ENCODE results near the gene SH2B2. TPM values are rescaled to one million over a fixed set of nuclear protein-coding genes. Genes with fewer than 3 reads are reported as not detected.

The SH2B2 gene
- total and polyA plus RNA-seq, 5 donors: 0.49 to 2.8 (median 0.84) TPM

DNA sequence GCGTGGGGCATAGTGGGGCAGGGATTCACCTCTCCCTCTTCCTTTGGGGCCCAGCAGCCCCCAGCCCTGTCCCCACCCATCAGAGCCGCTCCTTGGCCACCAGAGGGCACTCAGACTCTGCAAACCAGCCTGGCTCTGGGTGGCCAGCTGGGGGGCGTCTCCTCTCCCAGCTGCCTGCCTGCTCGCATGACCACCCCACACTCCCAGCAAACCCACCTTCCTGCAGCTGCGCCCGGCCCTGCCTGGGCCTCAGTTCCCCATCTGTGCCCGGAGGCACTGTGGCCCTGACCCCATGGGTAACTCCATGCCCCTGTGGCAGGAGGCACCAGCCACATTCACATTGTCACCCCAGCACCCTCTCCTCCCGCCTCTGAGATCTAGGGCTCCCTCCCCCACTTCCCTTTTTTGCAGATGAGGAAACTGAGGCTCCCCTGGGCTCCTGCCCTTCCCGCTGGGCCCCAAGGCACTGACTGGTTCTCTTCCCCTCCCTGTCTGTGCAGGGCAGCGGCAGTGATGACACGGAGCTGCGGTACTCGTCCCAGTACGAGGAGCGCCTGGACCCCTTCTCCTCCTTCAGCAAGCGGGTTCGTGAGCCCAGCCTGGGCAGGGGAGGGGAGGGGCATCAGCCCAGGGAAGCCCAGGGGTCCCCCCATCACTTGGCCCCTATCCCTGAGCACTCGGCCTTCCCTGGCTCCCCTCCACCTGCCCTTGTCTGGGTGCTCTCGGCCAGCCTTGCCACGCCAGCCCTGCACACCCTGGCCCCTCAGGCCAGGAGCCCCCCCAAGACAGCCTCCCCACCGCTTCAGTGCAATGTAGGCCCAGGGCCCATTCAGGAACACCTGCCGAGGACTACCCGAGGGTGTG is 6.9 kb upstream of the SH2B2 start:
- no peak overlapping the region for H3K27ac ChIP-seq (ENCODE audit: low read length)
- no peaks in the 10 kb centered on the region for H3K4me1 ChIP-seq (ENCODE audit: control insufficient read depth, insufficient read depth, low read length)
- H3K27me3 ChIP-seq (ENCODE audit: control insufficient read depth, insufficient read depth): no peaks in the 10 kb centered on the region
- ATAC-seq (peak; percentile 76 to 84), DNase-seq (peak; percentile 47 to 77 (median 76))
- intact Hi-C loops (cut with DNase I): loop anchor here in 3 of 4 donors (2.0 to 10.0 kb wide), 2 partner anchors 111 to 115 kb away; partner anchors contain the start of gene PRKRIP1 (in 1 of the 3)
- H3K4me3 ChIP-seq (ENCODE audit: low read length): no peak overlapping the region
- 58% methylated on average over 23 of the region's 23 CpGs for WGBS
- H3K9me3 ChIP-seq (ENCODE audit: control insufficient read depth, low read length): no peaks in the 10 kb centered on the region

DNA sequence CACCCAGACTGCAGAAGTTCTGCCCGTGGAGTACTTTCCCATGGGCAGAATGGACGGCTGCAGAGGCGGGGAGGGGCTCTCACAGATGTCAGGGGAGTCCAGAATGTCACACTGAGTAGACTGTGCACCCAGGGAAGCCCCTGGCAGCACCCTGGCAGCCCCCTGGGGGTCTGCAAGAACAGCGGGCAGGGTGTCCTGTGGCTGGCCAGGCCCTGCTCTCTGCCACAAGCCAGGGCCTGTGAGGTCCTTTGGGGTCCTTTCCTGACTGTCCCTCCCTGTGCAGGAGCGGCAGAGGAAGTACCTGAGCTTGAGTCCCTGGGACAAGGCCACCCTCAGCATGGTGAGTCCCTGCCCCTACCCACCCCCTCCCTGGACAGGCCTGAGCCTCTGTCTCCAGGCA is 6.1 kb upstream of the SH2B2 start:
- Histone ChIP-seq H3K27ac (ENCODE audit: low read length) (no peak overlapping the region), H3K4me3 (ENCODE audit: low read length) (no peak overlapping the region), H3K27me3 (ENCODE audit: control insufficient read depth, insufficient read depth) (no peaks in the 10 kb centered on the region), H3K4me1 (ENCODE audit: control insufficient read depth, insufficient read depth, low read length) (no peaks in the 10 kb centered on the region), H3K9me3 (ENCODE audit: control insufficient read depth, low read length) (no peaks in the 10 kb centered on the region)
- DNase-seq: no peak
- intact Hi-C loops (cut with DNase I): loop anchor here in 3 of 4 donors (2.0 to 10.0 kb wide), 2 partner anchors 110 to 114 kb away; partner anchors contain the start of gene PRKRIP1 (in 1 of the 3)
- 91% methylated on average over 5 of the region's 5 CpGs for WGBS
- ATAC-seq: no peak

- no peak overlapping the region for H3K27ac ChIP-seq (ENCODE audit: low read length)
- no peak for DNase-seq
- no peaks in the 10 kb centered on the region for H3K9me3 ChIP-seq (ENCODE audit: control insufficient read depth, low read length)
- ATAC-seq: no peak
- no peak overlapping the region for H3K4me3 ChIP-seq (ENCODE audit: low read length)
- WGBS: 89% methylated on average over 14 of the region's 14 CpGs
- no peaks in the 10 kb centered on the region for H3K4me1 ChIP-seq (ENCODE audit: control insufficient read depth, insufficient read depth, low read length)
- intact Hi-C loops (cut with DNase I): loop anchor here in 3 of 4 donors (2.0 to 10.0 kb wide), 2 partner anchors 109 to 113 kb away; partner anchors contain the start of gene PRKRIP1 (in 1 of the 3)
- no peaks in the 10 kb centered on the region for H3K27me3 ChIP-seq (ENCODE audit: control insufficient read depth, insufficient read depth)
Measured at GRCh38 chr7:102281785-102282184, 4.9 kb upstream of the SH2B2 start.

GRCh38 chr7:102282465-102283362 is 4.0 kb upstream of the SH2B2 start:
- Histone ChIP-seq H3K27ac (ENCODE audit: low read length) (no peak overlapping the region), H3K9me3 (ENCODE audit: control insufficient read depth, low read length) (no peaks in the 10 kb centered on the region), H3K4me1 (ENCODE audit: control insufficient read depth, insufficient read depth, low read length) (no peaks in the 10 kb centered on the region), H3K4me3 (ENCODE audit: low read length) (no peak overlapping the region), H3K27me3 (ENCODE audit: control insufficient read depth, insufficient read depth) (no peaks in the 10 kb centered on the region)
- no peak for DNase-seq
- no peak for ATAC-seq
- intact Hi-C loops (cut with DNase I): loop anchor here in 1 of 4 donors (10.0 kb wide), 1 partner anchor 112 kb away; the partner anchor contains the start of gene PRKRIP1
- WGBS: 87% methylated on average over 32 of the region's 32 CpGs

GRCh38 chr7:102283477-102284189 is 3.0 kb upstream of the SH2B2 start:
- WGBS: 85% methylated on average over 10 of the region's 10 CpGs
- no peaks in the 10 kb centered on the region for H3K4me1 ChIP-seq (ENCODE audit: control insufficient read depth, insufficient read depth, low read length)
- DNase-seq (no peak), ATAC-seq (no peak)
- no peaks in the 10 kb centered on the region for H3K9me3 ChIP-seq (ENCODE audit: control insufficient read depth, low read length)
- H3K4me3 ChIP-seq (ENCODE audit: low read length): no peak overlapping the region
- no peak overlapping the region for H3K27ac ChIP-seq (ENCODE audit: low read length)
- no peaks in the 10 kb centered on the region for H3K27me3 ChIP-seq (ENCODE audit: control insufficient read depth, insufficient read depth)
- intact Hi-C loops (cut with DNase I): loop anchor here in 1 of 4 donors (10.0 kb wide), 1 partner anchor 111 kb away; the partner anchor contains the start of gene PRKRIP1

- no peak overlapping the region for H3K4me3 ChIP-seq (ENCODE audit: low read length)
- WGBS: 82% methylated on average over 12 of the region's 12 CpGs
- intact Hi-C loops (cut with DNase I): loop anchor here in 1 of 4 donors (10.0 kb wide), 1 partner anchor 110 kb away; the partner anchor contains the start of gene PRKRIP1
- DNase-seq (no peak), ATAC-seq (no peak)
- no peaks in the 10 kb centered on the region for H3K9me3 ChIP-seq (ENCODE audit: control insufficient read depth, low read length)
- H3K27ac ChIP-seq (ENCODE audit: low read length): no peak overlapping the region
- H3K4me1 ChIP-seq (ENCODE audit: control insufficient read depth, insufficient read depth, low read length): no peaks in the 10 kb centered on the region
- no peaks in the 10 kb centered on the region for H3K27me3 ChIP-seq (ENCODE audit: control insufficient read depth, insufficient read depth)
Measured at GRCh38 chr7:102284399-102284798, 2.3 kb upstream of the SH2B2 start.

GRCh38 chr7:102284891-102285539 is 1.7 kb upstream of the SH2B2 start:
- Histone ChIP-seq H3K27me3 (ENCODE audit: control insufficient read depth, insufficient read depth) (no peaks in the 10 kb centered on the region), H3K9me3 (ENCODE audit: control insufficient read depth, low read length) (no peaks in the 10 kb centered on the region), H3K4me1 (ENCODE audit: control insufficient read depth, insufficient read depth, low read length) (no peaks in the 10 kb centered on the region), H3K4me3 (ENCODE audit: low read length) (no peak overlapping the region), H3K27ac (ENCODE audit: low read length) (no peak overlapping the region)
- WGBS: 39% methylated on average over 19 of the region's 19 CpGs
- ATAC-seq: peak in 1 of 2 donors; percentile 5
- intact Hi-C loops (cut with DNase I): loop anchor here in 2 of 4 donors (5.0 to 10.0 kb wide), 2 partner anchors 107 to 110 kb away; partner anchors contain the start of gene PRKRIP1 (in 1 of the 2)
- DNase-seq: peak; percentile 63 to 86 (median 80)

GRCh38 chr7:102285540-102286236 is 980 bp upstream of the SH2B2 start:
- intact Hi-C loops (cut with DNase I): loop anchor here in 2 of 4 donors (5.0 to 10.0 kb wide), 2 partner anchors 107 to 109 kb away; partner anchors contain the start of gene PRKRIP1 (in 1 of the 2)
- Histone ChIP-seq H3K27me3 (ENCODE audit: control insufficient read depth, insufficient read depth) (no peaks in the 10 kb centered on the region), H3K4me1 (ENCODE audit: control insufficient read depth, insufficient read depth, low read length) (no peaks in the 10 kb centered on the region), H3K4me3 (ENCODE audit: low read length) (peak overlapping the region; percentile 70), H3K9me3 (ENCODE audit: control insufficient read depth, low read length) (no peaks in the 10 kb centered on the region), H3K27ac (ENCODE audit: low read length) (no peak overlapping the region)
- no peak for DNase-seq
- ATAC-seq: no peak
- 30% methylated on average over 19 of the region's 19 CpGs for WGBS
